D721Med (cell line): ENCODE data around the gene FSIP1.

ENCODE experiments used
- DNase-seq: peaks from one replicate; pipeline ENCODE4 v3.0.0; 2011; ENCODE audit warnings: low spot score; ENCODE audit not compliant: insufficient read length
- FAIRE-seq: peaks from 2 replicates; lab custom pipeline; 2011; peaks lifted over from hg19 to GRCh38; lab: Jason Lieb, UNC
- CTCF ChIP-seq: IDR thresholded peaks from 2 replicates; pipeline ENCODE4 v1.5.1; 2012; ENCODE audit warnings: mild to moderate bottlenecking, control low read depth; ENCODE audit not compliant: insufficient read depth; ENCODE audit errors: missing control alignments

FSIP1 gene

GRCh38 chr15:39558421-39558820 lies 224.2 kb downstream of the FSIP1 start:
- FAIRE-seq (no peak), DNase-seq (no peak)
- no peak for TF ChIP-seq CTCF

- FAIRE-seq (no peak), DNase-seq (no peak)
- TF ChIP-seq CTCF: no peak
These were observed 226.2 kb downstream of the FSIP1 start for GRCh38 chr15:39556461-39556860.

GRCh38 chr15:39555885-39556284 lies 226.8 kb downstream of the FSIP1 start:
- FAIRE-seq (no peak), DNase-seq (no peak)
- TF ChIP-seq CTCF: no peak

- no peak for TF ChIP-seq CTCF
- DNase-seq: no peak
- FAIRE-seq: no peak
These were observed 227.8 kb downstream of the FSIP1 start for GRCh38 chr15:39554746-39555387.

- no peak for FAIRE-seq
- TF ChIP-seq CTCF: no peak
- DNase-seq: no peak
These were observed 228.5 kb downstream of the FSIP1 start for GRCh38 chr15:39553947-39554693.

GRCh38 chr15:39552556-39552955 lies 230.1 kb downstream of the FSIP1 start:
- no peak for TF ChIP-seq CTCF
- no peak for DNase-seq
- FAIRE-seq: no peak

- TF ChIP-seq CTCF: no peak
- FAIRE-seq: no peak
- DNase-seq: no peak
These were observed 231.2 kb downstream of the FSIP1 start for GRCh38 chr15:39551476-39551875.
